OCI-LY1 (cell line): ENCODE data around the gene PMPCB.
"Not testable (repeated sequence)": the region's sequence is repeated elsewhere in the genome, so short reads cannot be mapped to it uniquely, and the experiment has no call there.

Experiments used
- CTCF ChIP-seq: fragments of 200-600 bp; sonication (generic), shearing (Covaris generic); IDR thresholded peaks from 2 replicates; pipeline ENCODE4 v1.5.1; 2017; ENCODE audit warnings: mild to moderate bottlenecking, antibody characterized with exemption, low read length, moderate library complexity, mixed read lengths
- EZH2 ChIP-seq: fragments of 200-600 bp; sonication (generic), shearing (Covaris generic); IDR thresholded peaks from 2 replicates; pipeline ENCODE4 v1.8.0; 2017; ENCODE audit warnings: borderline replicate concordance, mixed run types, mild to moderate bottlenecking, antibody characterized with exemption, low read length, moderate library complexity, mixed read lengths

GRCh38 chr7:103282802-103283427 lies 14.3 kb upstream of the PMPCB start:
- TF ChIP-seq CTCF, EZH2: not testable (repeated sequence)
